Stimulated activated naive CD8-positive, alpha-beta T cell treated with anti-CD3 and anti-CD28 coated beads, Interleukin-15, amount 100 ng/mL, for 72 hours (primary cell): ENCODE data around the gene RAC2.

Source experiments
- ATAC-seq: fragments of 150-1000 bp; cut with Tn5 transposase; 2 replicates; pipeline ENCODE4 v1.10.0; 2021; ENCODE audit warnings: mild to moderate bottlenecking, moderate library complexity
- DNase-seq, 2 donors: peaks; one replicate each; pipeline ENCODE4 v3.0.0; 2021 to 2022
- H3K27ac Mint-ChIP-seq, 2 donors: one replicate each; pipeline ENCODE4 v1.8.0; 2022; ENCODE audit warnings: mild to moderate bottlenecking in 2 of 2, mixed read lengths in 2 of 2, moderate library complexity in 2 of 2
- H3K27me3 Mint-ChIP-seq: one replicate; pipeline ENCODE4 v1.8.0; 2022; ENCODE audit warnings: mixed read lengths
- H3K4me1 Mint-ChIP-seq: one replicate; pipeline ENCODE4 v1.8.0; 2022; ENCODE audit warnings: mild to moderate bottlenecking, mixed read lengths
- H3K4me3 Mint-ChIP-seq, 2 donors: one replicate each; pipeline ENCODE4 v1.8.0; 2022; ENCODE audit warnings: mild to moderate bottlenecking in 2 of 2, mixed read lengths in 2 of 2, moderate library complexity in 1 of 2
- H3K9me3 Mint-ChIP-seq, 2 donors: one replicate each; pipeline ENCODE4 v1.8.0; 2022; ENCODE audit warnings: mixed read lengths in 2 of 2

The RAC2 gene

GRCh38 chr22:37244114-37244921, at the start of gene RAC2:
RAC2 (minus strand) TSS chr22:37244269; CDS start chr22:37244148, 121 bp downstream.
- H3K27me3 Mint-ChIP-seq, result no peaks in the 10 kb centered on the region
- peak; percentile 73 for ATAC-seq
- peak within 1 kb of the TSS; percentile 92 to 93 for H3K27ac Mint-ChIP-seq
- H3K9me3 Mint-ChIP-seq, result no peaks in the 10 kb centered on the region
- peaks cover 56% of the 10 kb centered on the region for H3K4me1 Mint-ChIP-seq
- peak within 1 kb of the TSS; percentile 95 to 98 for H3K4me3 Mint-ChIP-seq
- DNase-seq, result peak; percentile 82 to 93

- no peaks in the 10 kb centered on the region for H3K27me3 Mint-ChIP-seq
- DNase-seq (no peak), ATAC-seq (no peak)
- H3K4me1 Mint-ChIP-seq, result peaks cover 94% of the 10 kb centered on the region
- no peak overlapping the region for H3K27ac Mint-ChIP-seq
- no peak overlapping the region for H3K4me3 Mint-ChIP-seq
- H3K9me3 Mint-ChIP-seq, result peaks cover 0 to 7% of the 10 kb centered on the region in 2 donors
Observed at GRCh38 chr22:37293172-37293571, 49.1 kb upstream of the RAC2 start.

GRCh38 chr22:37292641-37293040, 48.6 kb upstream of the RAC2 start:
- DNase-seq, result no peak
- no peaks in the 10 kb centered on the region for H3K27me3 Mint-ChIP-seq
- H3K27ac Mint-ChIP-seq, result no peak overlapping the region
- no peak for ATAC-seq
- peaks cover 0 to 7% of the 10 kb centered on the region in 2 donors for H3K9me3 Mint-ChIP-seq
- peaks cover 94% of the 10 kb centered on the region for H3K4me1 Mint-ChIP-seq
- H3K4me3 Mint-ChIP-seq, result no peak overlapping the region

- Mint-ChIP-seq H3K27me3 (no peaks in the 10 kb centered on the region), H3K27ac (no peak overlapping the region), H3K4me1 (peaks cover 96% of the 10 kb centered on the region), H3K9me3 (peaks cover 0 to 7% of the 10 kb centered on the region in 2 donors), H3K4me3 (no peak overlapping the region)
- DNase-seq, result no peak
- ATAC-seq, result no peak
Observed at GRCh38 chr22:37291559-37292298, 47.7 kb upstream of the RAC2 start.

GRCh38 chr22:37290737-37291136, 46.7 kb upstream of the RAC2 start:
- peaks cover 97% of the 10 kb centered on the region for H3K4me1 Mint-ChIP-seq
- DNase-seq, result no peak
- H3K27ac Mint-ChIP-seq, result no peak overlapping the region
- ATAC-seq, result no peak
- H3K4me3 Mint-ChIP-seq, result no peak overlapping the region
- H3K27me3 Mint-ChIP-seq, result no peaks in the 10 kb centered on the region
- H3K9me3 Mint-ChIP-seq, result peaks cover 0 to 7% of the 10 kb centered on the region in 2 donors

GRCh38 chr22:37289156-37289735, 45.2 kb upstream of the RAC2 start:
- Mint-ChIP-seq H3K9me3 (peaks cover 0 to 7% of the 10 kb centered on the region in 2 donors), H3K27me3 (no peaks in the 10 kb centered on the region), H3K4me3 (peak overlapping the region in 1 of 2 donors; percentile 13), H3K4me1 (peaks cover 97% of the 10 kb centered on the region), H3K27ac (peak overlapping the region in 1 of 2 donors; percentile 3)
- peak in 1 of 2 donors; percentile 55 for DNase-seq
- peak; percentile 64 for ATAC-seq

GRCh38 chr22:37288521-37288920, 44.5 kb upstream of the RAC2 start:
- DNase-seq, result no peak

GRCh38 chr22:37287550-37287951, 43.5 kb upstream of the RAC2 start:
- Mint-ChIP-seq H3K4me3 (peak overlapping the region; percentile 41 to 69), H3K4me1 (peaks cover 96% of the 10 kb centered on the region), H3K27ac (peak overlapping the region in 1 of 2 donors; percentile 72), H3K9me3 (peaks cover 0 to 7% of the 10 kb centered on the region in 2 donors), H3K27me3 (no peaks in the 10 kb centered on the region)
- ATAC-seq (peak; percentile 40), DNase-seq (no peak)

More at GRCh38 chr22:37288521-37288920, 44.5 kb upstream of the RAC2 start:
- H3K27ac Mint-ChIP-seq, result no peak overlapping the region
- H3K4me3 Mint-ChIP-seq, result no peak overlapping the region
- no peak for ATAC-seq
- H3K9me3 Mint-ChIP-seq, result peaks cover 0 to 7% of the 10 kb centered on the region in 2 donors
- no peaks in the 10 kb centered on the region for H3K27me3 Mint-ChIP-seq
- peaks cover 97% of the 10 kb centered on the region for H3K4me1 Mint-ChIP-seq

GRCh38 chr22:37285937-37286336, 41.9 kb upstream of the RAC2 start:
- no peak for ATAC-seq
- no peaks in the 10 kb centered on the region for H3K9me3 Mint-ChIP-seq
- no peak for DNase-seq
- H3K4me3 Mint-ChIP-seq, result peak overlapping the region in 1 of 2 donors; percentile 7
- H3K27me3 Mint-ChIP-seq, result no peaks in the 10 kb centered on the region
- peak overlapping the region in 1 of 2 donors; percentile 2 for H3K27ac Mint-ChIP-seq
- H3K4me1 Mint-ChIP-seq, result peaks cover 97% of the 10 kb centered on the region

- Mint-ChIP-seq H3K4me1 (peaks cover 89% of the 10 kb centered on the region), H3K27ac (peak overlapping the region; percentile 64 to 87), H3K4me3 (peak overlapping the region; percentile 95 to 98), H3K9me3 (no peaks in the 10 kb centered on the region), H3K27me3 (no peaks in the 10 kb centered on the region)
- no peak for DNase-seq
- peak; percentile 40 for ATAC-seq
Observed at GRCh38 chr22:37284805-37285355, 40.8 kb upstream of the RAC2 start.

GRCh38 chr22:37284126-37284804, 40.2 kb upstream of the RAC2 start:
- ATAC-seq, result peak; percentile 34

GRCh38 chr22:37283393-37283937, 39.4 kb upstream of the RAC2 start:
- Mint-ChIP-seq H3K4me3 (peak overlapping the region; percentile 95 to 98), H3K4me1 (peaks cover 89% of the 10 kb centered on the region), H3K27ac (peak overlapping the region; percentile 87 to 100), H3K9me3 (no peaks in the 10 kb centered on the region), H3K27me3 (no peaks in the 10 kb centered on the region)
- DNase-seq (peak in 1 of 2 donors; percentile 57), ATAC-seq (peak; percentile 47)

More at GRCh38 chr22:37284126-37284804, 40.2 kb upstream of the RAC2 start:
- Mint-ChIP-seq H3K9me3 (no peaks in the 10 kb centered on the region), H3K27me3 (no peaks in the 10 kb centered on the region), H3K4me1 (peaks cover 89% of the 10 kb centered on the region), H3K4me3 (peak overlapping the region; percentile 95 to 98), H3K27ac (peak overlapping the region; percentile 87)
- no peak for DNase-seq

- Mint-ChIP-seq H3K27me3 (no peaks in the 10 kb centered on the region), H3K4me1 (peaks cover 88% of the 10 kb centered on the region), H3K4me3 (peak within 1 kb of the TSS; percentile 95 to 98), H3K27ac (peak within 1 kb of the TSS; percentile 98 to 100), H3K9me3 (no peaks in the 10 kb centered on the region)
- ATAC-seq (peak; percentile 89), DNase-seq (peak; percentile 50 to 71)
Observed at GRCh38 chr22:37282385-37282677, 38.3 kb upstream of the RAC2 start, which contains the start of gene CYTH4. CYTH4 (plus strand) TSS chr22:37282508; CDS start chr22:37282570, 62 bp downstream.

- DNase-seq (no peak), ATAC-seq (peak; percentile 16)
- H3K4me1 Mint-ChIP-seq, result peaks cover 86% of the 10 kb centered on the region
- no peaks in the 10 kb centered on the region for H3K9me3 Mint-ChIP-seq
- H3K27ac Mint-ChIP-seq, result peak overlapping the region; percentile 98 to 100
- peak overlapping the region; percentile 95 to 98 for H3K4me3 Mint-ChIP-seq
- no peaks in the 10 kb centered on the region for H3K27me3 Mint-ChIP-seq
Observed at GRCh38 chr22:37281646-37282384, 37.7 kb upstream of the RAC2 start.
